ENCODE data around the gene LYPD6B. TPM values are rescaled to one million over a fixed set of nuclear protein-coding genes. Genes with fewer than 3 reads are reported as not detected.

LYPD6B gene
- total RNA-seq, 1 donor from 2014 or later = 1.2 TPM

GRCh38 chr2:149136111-149136510 is 97.6 kb downstream of the LYPD6B start:
- no peak overlapping the region for H3K27ac Mint-ChIP-seq (ENCODE audit: unreplicated experiment)
- no peaks in the 10 kb centered on the region for H3K27me3 Mint-ChIP-seq (ENCODE audit: low read depth)
- no peaks in the 10 kb centered on the region for H3K9me3 Mint-ChIP-seq (ENCODE audit: low read depth)
- TF ChIP-seq CTCF (IDR thresholded peaks at IDR 0.05) = no peak
- no peak for DNase-seq (ENCODE audit: low spot score)
- no peak overlapping the region for H3K4me3 Mint-ChIP-seq (ENCODE audit: unreplicated experiment)
- peaks cover 3% of the 10 kb centered on the region for H3K4me1 Mint-ChIP-seq (ENCODE audit: low read depth)
- H3K36me3 Mint-ChIP-seq (ENCODE audit: low read depth) = no peaks in the 10 kb centered on the region

GRCh38 chr2:149141046-149141445 is 102.5 kb downstream of the LYPD6B start:
- H3K9me3 Mint-ChIP-seq (ENCODE audit: low read depth) = no peaks in the 10 kb centered on the region
- H3K36me3 Mint-ChIP-seq (ENCODE audit: low read depth) = no peaks in the 10 kb centered on the region
- peaks cover 2% of the 10 kb centered on the region for H3K4me1 Mint-ChIP-seq (ENCODE audit: low read depth)
- no peak overlapping the region for H3K27ac Mint-ChIP-seq (ENCODE audit: unreplicated experiment)
- no peak overlapping the region for H3K4me3 Mint-ChIP-seq (ENCODE audit: unreplicated experiment)
- DNase-seq (ENCODE audit: low spot score) = no peak
- no peak for TF ChIP-seq CTCF (IDR thresholded peaks at IDR 0.05)
- no peaks in the 10 kb centered on the region for H3K27me3 Mint-ChIP-seq (ENCODE audit: low read depth)

GRCh38 chr2:149143734-149144133 is 105.2 kb downstream of the LYPD6B start:
- Mint-ChIP-seq H3K4me1 (ENCODE audit: low read depth) (peaks cover 2% of the 10 kb centered on the region), H3K9me3 (ENCODE audit: low read depth) (no peaks in the 10 kb centered on the region), H3K27me3 (ENCODE audit: low read depth) (no peaks in the 10 kb centered on the region), H3K4me3 (ENCODE audit: unreplicated experiment) (no peak overlapping the region), H3K36me3 (ENCODE audit: low read depth) (no peaks in the 10 kb centered on the region), H3K27ac (ENCODE audit: unreplicated experiment) (no peak overlapping the region)
- DNase-seq (ENCODE audit: low spot score) = no peak
- TF ChIP-seq CTCF (IDR thresholded peaks at IDR 0.05) = no peak

GRCh38 chr2:149145314-149146295 is 107.1 kb downstream of the LYPD6B start:
- no peak overlapping the region for H3K27ac Mint-ChIP-seq (ENCODE audit: unreplicated experiment)
- no peak for TF ChIP-seq CTCF (IDR thresholded peaks at IDR 0.05)
- H3K36me3 Mint-ChIP-seq (ENCODE audit: low read depth) = no peaks in the 10 kb centered on the region
- H3K4me1 Mint-ChIP-seq (ENCODE audit: low read depth) = peaks cover 2% of the 10 kb centered on the region
- no peak overlapping the region for H3K4me3 Mint-ChIP-seq (ENCODE audit: unreplicated experiment)
- H3K9me3 Mint-ChIP-seq (ENCODE audit: low read depth) = no peaks in the 10 kb centered on the region
- H3K27me3 Mint-ChIP-seq (ENCODE audit: low read depth) = no peaks in the 10 kb centered on the region
- no peak for DNase-seq (ENCODE audit: low spot score)

- no peak for DNase-seq (ENCODE audit: low spot score)
- no peaks in the 10 kb centered on the region for H3K27me3 Mint-ChIP-seq (ENCODE audit: low read depth)
- H3K4me3 Mint-ChIP-seq (ENCODE audit: unreplicated experiment) = no peak overlapping the region
- H3K4me1 Mint-ChIP-seq (ENCODE audit: low read depth) = peaks cover 2% of the 10 kb centered on the region
- no peaks in the 10 kb centered on the region for H3K36me3 Mint-ChIP-seq (ENCODE audit: low read depth)
- no peak for TF ChIP-seq CTCF (IDR thresholded peaks at IDR 0.05)
- H3K27ac Mint-ChIP-seq (ENCODE audit: unreplicated experiment) = no peak overlapping the region
- no peaks in the 10 kb centered on the region for H3K9me3 Mint-ChIP-seq (ENCODE audit: low read depth)
Measured at GRCh38 chr2:149146876-149147275, 108.4 kb downstream of the LYPD6B start.
